ENCODE measurements around the gene WNT2B. TPM values are rescaled to one million over a fixed set of nuclear protein-coding genes. Genes with fewer than 3 reads are reported as not detected.

Gene WNT2B
- total and polyA plus RNA-seq, 9 of the 15 experiments (the other 6 are each of a cell fraction or from before 2014, with no cell fraction given), result 0.02 to 0.06 (median 0.04) TPM; not detected in 3

- FAIRE-seq (no peak), DNase-seq (ENCODE audit: extremely low read depth in 1 of 4, low spot score in 3 of 4) (no peak), ATAC-seq (no peak)
- Histone ChIP-seq H3K9ac (ENCODE audit: insufficient read depth in 1 of 2, low read depth in 2 of 2, low read length in 2 of 2) (no peak overlapping the region), H3K9me3 (replicated peaks; ENCODE audit: control insufficient read depth, insufficient read depth, low read depth, low read length) (no peaks in the 10 kb centered on the region), H4K20me1 (replicated peaks; ENCODE audit: control insufficient read depth, insufficient read depth, low read length) (no peaks in the 10 kb centered on the region), H3K36me3 (ENCODE audit: control insufficient read depth, insufficient read depth, low read length) (no peaks in the 10 kb centered on the region), H3K79me2 (ENCODE audit: control insufficient read depth, insufficient read depth, low read length) (no peaks in the 10 kb centered on the region), H3K4me1 (replicated peaks in 1 of 2; ENCODE audit: control insufficient read depth in 2 of 2, insufficient read depth in 2 of 2, low read length in 2 of 2) (no peaks in the 10 kb centered on the region), H3K4me3 (no peak overlapping the region), H3K27me3 (ENCODE audit: control insufficient read depth in 2 of 2, insufficient read depth in 2 of 2, low read length in 2 of 2) (peaks cover 19 to 33% of the 10 kb centered on the region in 2 experiments), H3K4me2 (ENCODE audit: insufficient read depth, low read length) (no peak overlapping the region), H3K9me1 (ENCODE audit: control insufficient read depth, insufficient read depth, low read length) (no peaks in the 10 kb centered on the region), H2AFZ (ENCODE audit: low read depth, low read length) (no peak overlapping the region), H3K27ac (ENCODE audit: extremely low read depth, low read depth, low read length) (no peak overlapping the region)
- TF ChIP-seq, protein P1, sequence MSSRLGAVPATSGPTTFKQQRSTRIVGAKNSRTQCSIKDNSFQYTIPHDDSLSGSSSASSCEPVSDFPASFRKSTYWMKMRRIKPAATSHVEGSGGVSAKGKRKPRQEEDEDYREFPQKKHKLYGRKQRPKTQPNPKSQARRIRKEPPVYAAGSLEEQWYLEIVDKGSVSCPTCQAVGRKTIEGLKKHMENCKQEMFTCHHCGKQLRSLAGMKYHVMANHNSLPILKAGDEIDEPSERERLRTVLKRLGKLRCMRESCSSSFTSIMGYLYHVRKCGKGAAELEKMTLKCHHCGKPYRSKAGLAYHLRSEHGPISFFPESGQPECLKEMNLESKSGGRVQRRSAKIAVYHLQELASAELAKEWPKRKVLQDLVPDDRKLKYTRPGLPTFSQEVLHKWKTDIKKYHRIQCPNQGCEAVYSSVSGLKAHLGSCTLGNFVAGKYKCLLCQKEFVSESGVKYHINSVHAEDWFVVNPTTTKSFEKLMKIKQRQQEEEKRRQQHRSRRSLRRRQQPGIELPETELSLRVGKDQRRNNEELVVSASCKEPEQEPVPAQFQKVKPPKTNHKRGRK (tag; IDR thresholded peaks at IDR 0.05), result no peak
- TF ChIP-seq ZNF165 (CRISPR knock-in tag; IDR thresholded peaks at IDR 0.05; ENCODE audit: borderline replicate concordance) (no peak), RBM25 (IDR thresholded peaks at IDR 0.05; ENCODE audit: low read depth, low read length, severe bottlenecking) (no peak), SIN3B (IDR thresholded peaks at IDR 0.05; ENCODE audit: low read depth) (no peak)
- TF ChIP-seq, protein P2, sequence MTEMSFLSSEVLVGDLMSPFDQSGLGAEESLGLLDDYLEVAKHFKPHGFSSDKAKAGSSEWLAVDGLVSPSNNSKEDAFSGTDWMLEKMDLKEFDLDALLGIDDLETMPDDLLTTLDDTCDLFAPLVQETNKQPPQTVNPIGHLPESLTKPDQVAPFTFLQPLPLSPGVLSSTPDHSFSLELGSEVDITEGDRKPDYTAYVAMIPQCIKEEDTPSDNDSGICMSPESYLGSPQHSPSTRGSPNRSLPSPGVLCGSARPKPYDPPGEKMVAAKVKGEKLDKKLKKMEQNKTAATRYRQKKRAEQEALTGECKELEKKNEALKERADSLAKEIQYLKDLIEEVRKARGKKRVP (CRISPR knock-in tag; IDR thresholded peaks at IDR 0.05), result no peak
- intact Hi-C loops (cut with micrococcal nuclease) (no loop called here), in situ Hi-C loops (cut with MboI) (no loop called here)
- CTCF ChIA-PET (ENCODE audit: low intra/inter-chr PET ratio), result no interaction called here
- WGBS (ENCODE audit: insufficient coverage, low coverage, missing lambda C conversion rate), result 0% methylated on average over 1 of the region's 1 CpG
- POLR2A ChIA-PET, result interaction anchor here (0.6 kb wide), 2 partner anchors 19 to 149 kb away, joined by 3 read pairs; no protein-coding TSS in a partner anchor
- BruUV-seq (replicated peaks), result no TSS peak
Measured at GRCh38 chr1:112492076-112492475, 16.7 kb upstream of the WNT2B start.

Data from K562 (cell line).